EL (cell line): ENCODE data around the gene CCDC88B.
"Not testable (repeated sequence)": the region's sequence is repeated elsewhere in the genome, so short reads cannot be mapped to it uniquely, and the experiment has no call there.

ENCODE experiments used
- DNase-seq: peaks from one replicate; pipeline ENCODE4 v3.0.0-alpha.2; 2016

Gene CCDC88B

DNA sequence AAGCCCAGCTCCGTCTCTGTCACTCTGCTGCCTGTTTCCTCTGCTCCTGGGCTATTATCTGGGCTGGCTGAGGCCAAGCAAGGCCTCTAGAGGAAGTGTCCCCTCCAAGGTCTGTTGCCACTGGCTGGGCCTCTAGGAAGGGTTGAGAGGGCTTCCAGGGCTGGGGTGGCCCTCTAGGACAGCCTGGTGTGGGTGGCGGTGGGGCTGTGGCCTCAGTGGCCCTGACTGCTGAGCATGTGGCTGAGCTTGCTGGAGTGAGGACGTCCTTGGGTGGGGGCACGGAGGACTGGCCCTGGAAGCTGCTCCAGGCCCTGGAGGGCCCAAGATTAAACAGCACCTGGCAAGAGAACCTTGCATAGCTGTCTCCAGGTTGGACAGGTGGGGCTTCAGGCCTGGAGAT, 16.0 kb upstream of the CCDC88B start:
- DNase-seq, result not testable (repeated sequence)

DNA sequence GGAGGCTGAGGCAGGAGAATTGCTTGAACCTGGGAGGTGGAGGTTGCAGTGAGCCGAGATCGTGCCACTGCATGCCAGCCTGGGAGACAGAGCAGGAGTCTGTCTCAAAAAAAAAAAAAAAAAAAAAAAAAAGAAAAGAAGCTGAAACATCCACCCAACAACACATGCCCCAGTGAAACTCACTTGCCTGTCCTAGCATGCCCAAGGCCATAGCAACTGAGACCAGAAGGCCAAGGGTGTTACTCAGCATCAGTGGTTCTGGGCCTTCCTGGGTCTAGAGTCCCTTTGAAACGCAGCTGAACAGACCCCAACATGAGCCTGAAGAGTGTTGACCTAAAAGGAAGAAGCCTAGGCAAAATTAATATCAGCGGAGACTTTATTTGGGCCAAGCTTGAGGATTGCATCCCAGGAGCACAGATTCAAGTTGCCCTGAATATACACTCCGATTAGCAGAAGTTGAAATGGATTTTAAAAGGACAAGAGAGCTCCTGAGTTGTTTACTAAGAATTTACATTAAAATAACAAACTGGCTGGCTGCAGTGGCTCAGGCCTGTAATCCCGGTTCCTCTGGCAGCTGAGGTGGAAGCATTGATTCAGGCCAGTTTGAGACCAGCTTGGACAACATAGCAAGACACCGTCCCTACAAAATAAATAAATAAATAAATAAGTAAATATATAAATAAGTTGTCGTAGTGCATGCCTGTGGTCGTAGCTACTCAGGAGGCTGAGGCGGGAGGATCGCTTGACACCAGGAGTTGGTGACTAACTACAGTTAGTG, 15.1 kb upstream of the CCDC88B start:
- DNase-seq, result no peak

DNA sequence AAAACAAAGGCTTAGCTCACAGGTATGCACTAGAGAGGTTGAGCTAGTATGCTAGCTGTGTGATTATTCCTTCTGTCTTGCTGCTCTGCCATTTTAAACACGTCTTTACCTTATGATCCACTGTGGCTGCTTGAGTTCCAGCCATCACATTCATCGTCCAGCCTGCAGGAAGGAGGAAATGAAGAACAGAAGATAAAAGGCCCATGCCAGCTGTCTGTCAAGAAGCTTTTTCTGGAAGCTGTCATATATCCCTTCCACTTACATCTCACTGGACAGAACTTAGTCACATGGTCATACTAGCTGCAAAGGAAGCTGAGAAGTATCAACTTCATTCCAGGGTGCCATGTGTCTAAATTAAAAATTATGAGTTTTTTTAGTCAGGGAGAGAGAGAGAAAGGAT, 12.6 kb upstream of the CCDC88B start:
- DNase-seq, result no peak

DNA sequence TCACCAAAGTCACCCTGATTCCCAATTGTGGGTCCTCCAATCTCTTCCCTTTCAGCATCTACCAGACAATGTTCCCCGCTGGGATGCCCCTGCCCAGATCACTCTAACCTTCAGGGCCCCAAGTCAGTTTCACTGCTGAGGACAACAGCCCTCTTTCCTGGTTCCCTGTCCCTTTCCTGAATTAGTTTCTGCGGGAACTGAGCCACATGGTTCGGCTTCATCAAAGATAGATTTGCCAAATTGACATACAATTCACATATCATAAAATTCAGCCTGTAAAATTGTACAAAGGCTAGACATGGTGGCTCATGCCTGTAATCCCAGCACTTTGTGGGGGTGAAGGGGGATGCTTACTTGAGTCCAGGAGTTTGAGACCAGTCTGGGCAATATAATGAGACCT, 12.0 kb upstream of the CCDC88B start:
- no peak for DNase-seq

DNA sequence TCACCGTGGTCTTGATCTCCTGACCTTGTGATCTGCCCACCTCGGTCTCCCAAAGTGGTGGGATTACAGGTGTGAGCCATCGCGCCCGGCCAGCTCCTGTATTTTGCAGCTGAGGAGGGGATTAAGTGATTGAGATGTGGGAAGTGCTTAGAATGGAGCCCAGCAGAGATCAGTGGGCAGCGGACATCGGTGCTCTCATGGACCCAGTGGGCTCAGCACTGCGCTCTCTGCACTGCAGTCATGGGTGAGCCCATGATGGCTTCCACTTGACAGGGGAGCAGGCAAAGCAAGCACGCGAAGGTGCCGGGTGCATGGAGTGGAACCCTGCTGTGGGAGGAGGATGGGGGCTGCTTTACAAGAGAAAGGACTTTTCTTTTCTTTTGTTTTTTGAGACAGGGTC, 9.1 kb upstream of the CCDC88B start:
- no peak for DNase-seq

DNA sequence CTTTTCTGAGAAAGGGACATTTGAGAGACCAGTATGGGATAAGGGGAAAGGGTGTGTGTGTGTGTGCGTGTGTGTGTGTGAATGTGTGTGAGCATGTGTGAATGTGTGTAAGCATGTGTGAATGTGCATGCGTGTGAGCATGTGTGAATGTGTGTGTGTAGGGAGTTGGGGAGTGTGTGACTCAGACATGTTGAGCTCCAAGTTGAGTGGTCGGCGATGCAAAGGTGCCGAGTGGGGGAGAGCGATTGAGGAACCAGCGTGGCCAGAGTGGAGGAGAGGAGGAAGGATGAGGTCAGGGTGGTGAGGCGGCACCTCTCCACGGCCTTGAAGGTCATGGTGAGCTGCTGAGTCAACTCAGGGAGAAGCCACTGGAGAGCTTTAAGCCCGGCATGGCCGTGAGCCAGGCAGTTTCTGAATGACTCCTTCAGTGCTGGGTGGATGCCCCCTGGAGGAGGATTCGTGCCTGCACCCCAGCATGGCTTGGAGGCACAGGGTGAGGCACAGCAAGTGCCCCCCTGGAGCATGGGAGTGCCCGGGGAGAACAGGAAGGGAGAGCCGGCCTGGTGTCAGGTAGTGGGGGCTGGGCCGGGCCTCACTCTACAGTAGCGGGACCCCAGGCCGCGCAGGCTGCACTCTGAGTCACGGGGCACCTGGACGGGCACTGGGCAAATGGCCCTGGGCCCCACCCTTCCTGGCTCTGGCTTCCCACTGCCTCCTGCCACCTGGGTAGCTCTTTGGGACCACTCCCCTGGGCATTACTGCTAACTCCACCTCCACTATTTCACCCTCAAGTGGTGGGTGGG, 8.2 kb upstream of the CCDC88B start:
- peak; percentile 93 for DNase-seq

DNA sequence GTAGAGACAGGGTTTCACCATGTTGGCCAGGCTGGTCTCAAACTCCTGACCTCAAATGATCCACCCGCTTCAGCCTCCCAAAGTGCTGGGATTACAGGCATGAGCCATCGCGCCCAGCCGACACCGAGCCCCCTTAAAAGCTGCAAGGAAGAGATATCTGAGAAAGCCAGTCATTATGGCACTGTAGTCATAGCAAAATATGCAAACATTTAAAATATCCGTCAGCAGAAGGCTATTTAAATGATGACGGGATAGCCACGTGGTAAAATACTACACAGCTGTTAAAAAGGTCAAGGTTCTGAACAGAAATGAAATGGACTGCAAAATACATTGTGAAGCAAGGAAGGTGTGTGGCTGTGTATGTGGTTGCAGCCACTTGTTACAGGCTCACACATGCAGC, 6.4 kb upstream of the CCDC88B start:
- no peak for DNase-seq

DNA sequence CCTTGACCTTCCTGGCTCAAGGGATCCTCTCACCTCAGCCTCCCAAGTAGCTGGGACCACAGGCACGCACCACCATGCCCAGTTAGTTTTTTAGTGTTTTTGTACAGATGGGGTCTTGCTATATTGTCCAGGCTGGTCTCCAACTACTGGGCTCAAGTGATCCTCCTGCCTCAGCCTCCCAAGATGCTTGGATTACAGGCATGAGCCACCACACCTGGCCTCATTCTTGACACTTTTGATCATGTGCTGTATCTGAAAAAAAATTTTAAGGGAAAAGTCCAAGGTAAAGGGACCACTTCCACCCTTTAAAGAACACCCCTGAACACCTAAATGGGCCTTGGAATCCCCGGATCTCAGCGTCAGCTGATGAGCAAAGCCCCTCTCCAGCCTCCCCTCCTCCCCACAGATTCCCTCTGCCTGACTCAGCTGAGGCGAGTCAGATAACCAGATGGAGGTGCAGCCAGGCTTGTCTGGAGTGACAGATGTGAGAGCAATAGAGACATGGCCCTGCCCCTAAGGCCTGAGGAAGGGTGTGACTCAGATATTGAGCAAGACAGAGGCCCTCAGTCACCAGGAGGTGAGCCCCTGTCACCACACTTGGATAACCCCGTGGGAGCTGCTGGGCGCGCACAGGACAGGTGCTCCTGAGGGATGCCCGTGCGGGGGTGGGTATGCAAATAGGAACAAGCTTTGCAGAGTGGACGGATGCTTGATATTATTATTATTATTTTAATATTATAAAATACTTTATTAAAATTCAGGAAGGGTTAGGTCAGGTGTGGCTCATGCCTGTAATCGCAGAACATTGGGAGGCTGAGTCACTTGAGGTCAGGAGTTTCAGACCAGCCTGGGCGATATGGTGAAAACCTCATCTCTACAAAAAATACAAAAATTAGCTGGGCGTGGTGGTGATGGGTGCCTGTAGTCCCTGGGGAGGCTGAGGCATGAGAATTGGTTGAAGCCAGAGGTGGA, 5.0 kb upstream of the CCDC88B start:
- DNase-seq, result peak; percentile 98

DNA sequence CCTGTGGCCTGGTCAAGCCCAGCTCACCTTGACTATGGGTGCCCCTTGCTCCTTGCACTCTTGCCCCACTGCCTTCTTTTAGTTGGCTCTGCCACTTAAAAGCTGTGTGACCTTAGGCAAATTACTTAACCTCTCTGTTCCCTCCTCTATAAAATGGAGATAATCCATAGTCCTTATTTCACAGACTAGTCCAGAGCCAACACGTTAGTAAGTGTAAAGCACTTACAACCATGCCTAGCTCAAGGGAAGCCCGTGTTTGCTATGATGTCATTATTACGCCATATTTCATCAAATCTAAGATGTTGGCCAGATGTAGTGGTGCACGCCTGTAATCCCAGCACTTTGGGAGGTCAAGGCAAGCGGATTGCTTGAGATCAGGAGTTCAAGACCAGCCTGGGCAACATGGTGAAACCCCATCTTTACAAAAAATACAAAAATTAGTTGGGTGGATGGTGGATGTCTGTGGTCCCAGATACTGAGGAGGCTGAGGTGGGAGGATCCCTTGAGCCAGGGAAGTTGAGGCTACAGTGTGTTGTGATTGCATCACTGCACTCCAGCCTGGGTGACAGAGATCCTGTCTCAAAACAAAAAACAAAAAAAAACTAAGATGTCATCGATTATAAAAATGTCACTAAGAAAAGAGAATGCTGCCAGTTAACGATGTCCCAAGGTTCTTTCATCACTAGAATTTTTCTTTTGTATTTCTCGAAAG, 2.3 kb upstream of the CCDC88B start:
- DNase-seq, result no peak

DNA sequence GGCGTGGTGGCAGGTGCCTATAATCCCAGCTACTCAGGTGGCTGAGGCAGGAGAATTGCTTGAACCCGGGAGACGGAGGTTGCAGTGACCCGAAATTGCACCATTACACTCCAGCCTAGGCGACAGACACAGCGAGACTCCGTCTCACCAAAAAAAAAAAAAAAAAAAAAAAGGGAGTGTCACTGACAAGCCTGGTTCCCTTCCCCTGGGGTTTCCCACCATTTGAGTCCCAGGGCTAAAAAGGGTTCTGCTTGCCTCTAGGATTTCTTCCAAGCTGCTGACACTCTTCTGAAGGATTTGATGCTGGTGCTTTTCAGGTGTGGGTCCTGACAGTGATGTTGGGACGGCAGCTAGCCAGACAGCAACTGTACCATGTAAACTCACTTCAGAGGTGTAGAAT, 1.3 kb upstream of the CCDC88B start:
- DNase-seq, result no peak

DNA sequence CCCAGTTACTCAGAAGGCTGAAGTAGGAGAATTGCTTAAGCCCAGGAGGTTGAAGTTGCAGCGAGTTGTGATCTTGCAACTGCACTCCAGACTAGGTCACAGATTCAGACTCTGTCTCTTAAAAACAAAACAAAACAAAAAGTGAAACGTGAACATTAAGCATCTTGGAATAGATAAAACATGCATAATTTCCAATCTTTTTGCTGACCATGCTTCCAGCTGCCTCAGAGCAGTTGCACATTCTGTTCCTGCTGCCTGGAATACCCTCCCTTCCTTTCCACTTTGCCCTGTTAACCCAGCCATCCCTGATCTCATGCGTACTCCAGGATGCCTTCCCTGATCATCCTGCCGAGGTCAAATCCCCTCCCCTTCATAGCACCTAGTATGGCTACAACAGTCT, 718 bp upstream of the CCDC88B start:
- DNase-seq, result no peak

DNA sequence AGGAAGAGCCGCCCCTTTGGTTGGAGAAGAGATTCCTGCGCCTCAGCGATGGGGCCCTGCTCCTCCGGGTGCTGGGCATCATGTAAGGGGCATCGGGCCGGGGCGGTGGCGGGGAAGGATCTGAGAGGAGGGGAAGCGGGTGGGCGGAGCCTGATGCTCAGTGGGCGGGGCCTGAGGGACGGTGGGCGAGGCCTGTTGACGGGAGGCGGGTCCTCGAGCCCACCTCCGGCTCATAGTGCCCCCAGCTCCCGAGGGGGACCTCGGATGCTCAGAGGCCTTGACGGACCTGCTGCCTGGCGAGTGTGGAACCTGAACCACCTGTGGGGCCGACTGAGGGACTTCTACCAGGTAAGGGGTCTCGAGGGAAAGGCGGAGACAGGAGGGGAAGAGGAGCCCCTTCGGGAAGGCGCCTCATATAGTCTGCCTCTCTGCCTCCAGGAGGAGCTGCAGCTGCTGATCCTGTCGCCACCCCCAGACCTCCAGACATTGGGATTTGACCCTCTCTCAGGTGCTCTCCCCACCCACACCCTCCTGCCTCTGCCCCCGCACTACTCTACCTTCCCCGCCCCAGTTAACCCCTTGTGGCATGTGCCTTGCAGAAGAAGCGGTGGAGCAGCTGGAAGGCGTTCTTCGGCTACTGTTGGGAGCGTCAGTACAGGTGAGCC, 799 bp downstream of the CCDC88B start:
- no peak for DNase-seq

DNA sequence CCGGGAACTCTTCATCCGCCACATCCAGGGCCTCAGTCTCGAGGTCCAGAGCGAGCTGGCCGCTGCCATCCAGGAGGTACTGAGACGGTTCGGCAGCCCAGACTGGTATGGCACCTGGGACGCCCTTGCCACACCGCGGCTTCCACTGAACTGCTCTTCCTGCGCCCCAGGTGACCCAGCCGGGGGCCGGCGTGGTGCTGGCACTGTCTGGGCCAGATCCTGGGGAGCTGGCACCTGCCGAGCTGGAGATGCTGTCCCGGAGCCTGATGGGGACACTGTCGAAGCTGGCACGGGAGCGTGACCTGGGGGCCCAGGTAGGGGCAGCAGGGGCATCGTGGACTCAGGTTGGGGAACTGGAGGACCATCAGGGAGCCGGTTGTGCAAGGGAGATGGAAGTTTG, 1.4 kb downstream of the CCDC88B start:
- no peak for DNase-seq

DNA sequence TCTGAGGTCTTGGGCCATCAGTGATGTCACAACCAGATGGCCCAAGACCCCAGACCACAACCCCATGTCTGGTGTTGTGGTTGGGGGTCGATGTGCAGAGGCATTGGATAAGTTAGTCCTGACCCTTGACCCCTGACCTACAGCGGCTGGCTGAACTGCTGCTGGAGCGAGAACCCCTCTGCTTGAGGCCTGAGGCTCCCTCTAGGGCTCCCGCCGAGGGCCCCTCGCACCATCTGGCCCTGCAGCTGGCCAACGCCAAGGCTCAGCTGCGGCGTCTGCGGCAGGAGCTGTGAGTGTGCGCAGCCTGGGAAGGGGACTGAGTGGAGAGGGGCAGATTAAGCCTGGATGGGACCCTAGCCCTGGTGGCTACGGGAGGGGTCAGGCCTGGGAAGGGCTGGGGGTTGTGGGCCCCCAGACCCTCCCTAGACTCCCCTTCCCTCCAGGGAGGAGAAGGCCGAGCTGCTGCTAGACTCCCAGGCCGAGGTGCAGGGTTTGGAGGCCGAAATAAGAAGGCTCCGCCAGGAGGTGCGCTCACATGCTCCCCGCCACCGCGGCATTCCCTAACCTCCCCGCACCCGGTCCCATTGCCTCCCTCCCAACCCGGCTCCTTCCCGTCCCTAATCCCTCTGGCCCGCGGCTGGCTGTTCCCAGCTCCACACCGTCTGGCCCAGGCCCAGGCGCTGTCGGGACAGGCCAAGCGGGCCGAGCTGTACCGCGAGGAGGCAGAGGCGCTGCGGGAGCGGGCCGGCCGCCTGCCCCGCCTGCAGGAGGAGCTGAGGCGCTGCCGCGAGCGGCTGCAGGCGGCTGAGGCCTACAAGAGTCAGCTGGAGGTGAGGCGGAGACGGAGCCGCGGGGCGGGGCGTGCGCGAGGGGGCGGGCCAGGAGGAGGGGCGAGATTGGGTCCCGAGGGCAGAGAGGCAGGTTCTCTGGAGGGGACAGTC, 2.1 kb downstream of the CCDC88B start:
- peak; percentile 90 for DNase-seq

DNA sequence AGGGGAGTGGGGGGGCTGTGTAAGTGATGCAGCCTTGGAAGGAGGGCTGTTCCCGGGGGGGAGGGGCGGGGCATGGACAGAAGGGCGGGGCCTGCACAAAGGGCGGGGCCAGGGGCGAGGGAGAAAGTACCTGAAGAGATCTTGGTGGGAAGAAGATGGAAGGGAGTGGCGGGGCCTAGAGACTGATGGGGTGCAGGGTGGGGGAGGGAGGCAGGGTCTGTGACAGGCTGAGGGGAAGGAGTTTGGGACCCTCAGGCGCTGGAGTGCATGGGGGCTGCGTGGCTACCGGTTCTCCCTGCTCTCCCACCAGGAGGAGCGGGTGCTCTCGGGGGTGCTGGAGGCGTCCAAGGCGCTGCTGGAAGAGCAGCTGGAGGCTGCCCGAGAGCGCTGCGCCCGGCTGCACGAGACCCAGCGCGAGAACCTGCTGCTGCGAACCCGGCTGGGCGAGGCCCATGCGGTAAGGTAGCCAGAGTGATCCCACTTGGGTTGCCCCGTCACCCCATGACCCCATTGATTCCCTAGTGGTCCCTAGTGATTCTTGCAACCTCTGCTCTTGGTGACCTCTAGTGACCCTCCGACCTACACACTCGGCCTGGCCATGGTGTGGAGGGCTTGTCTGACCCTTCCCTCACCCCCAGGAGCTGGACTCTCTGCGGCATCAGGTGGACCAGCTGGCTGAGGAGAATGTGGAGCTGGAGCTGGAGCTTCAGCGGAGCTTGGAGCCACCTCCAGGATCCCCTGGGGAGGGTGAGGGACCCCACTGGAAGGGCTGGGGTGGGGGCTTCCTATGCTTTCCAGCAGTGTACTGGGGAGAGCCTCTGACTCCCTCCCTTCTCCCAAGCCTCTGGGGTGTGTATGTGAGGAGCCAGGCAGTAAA, 3.1 kb downstream of the CCDC88B start:
- no peak for DNase-seq

DNA sequence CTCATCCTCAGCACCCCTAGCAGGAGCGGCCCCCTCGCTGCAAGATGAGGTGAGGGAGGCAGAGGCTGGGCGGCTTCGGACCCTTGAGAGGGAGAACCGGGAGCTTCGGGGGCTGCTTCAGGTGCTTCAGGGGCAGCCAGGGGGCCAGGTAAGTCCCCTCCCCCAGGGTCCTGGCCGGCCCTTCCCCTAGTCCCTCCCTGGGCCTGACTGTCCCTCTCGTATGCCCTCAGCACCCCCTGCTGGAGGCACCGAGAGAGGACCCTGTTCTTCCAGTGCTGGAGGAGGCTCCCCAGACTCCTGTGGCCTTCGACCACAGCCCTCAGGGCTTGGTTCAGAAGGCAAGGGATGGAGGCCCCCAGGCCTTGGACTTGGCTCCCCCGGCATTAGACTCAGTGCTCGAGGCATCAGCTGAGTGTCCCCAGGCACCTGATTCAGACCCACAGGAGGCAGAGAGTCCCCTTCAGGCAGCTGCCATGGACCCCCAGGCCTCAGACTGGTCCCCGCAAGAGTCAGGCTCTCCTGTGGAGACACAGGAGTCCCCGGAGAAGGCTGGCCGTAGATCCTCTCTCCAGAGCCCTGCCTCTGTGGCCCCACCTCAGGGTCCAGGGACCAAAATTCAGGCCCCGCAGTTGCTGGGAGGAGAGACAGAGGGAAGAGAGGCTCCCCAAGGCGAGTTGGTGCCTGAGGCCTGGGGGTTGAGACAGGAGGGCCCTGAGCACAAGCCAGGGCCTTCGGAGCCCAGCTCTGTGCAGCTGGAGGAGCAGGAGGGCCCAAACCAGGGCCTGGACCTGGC, 4.0 kb downstream of the CCDC88B start:
- no peak for DNase-seq

DNA sequence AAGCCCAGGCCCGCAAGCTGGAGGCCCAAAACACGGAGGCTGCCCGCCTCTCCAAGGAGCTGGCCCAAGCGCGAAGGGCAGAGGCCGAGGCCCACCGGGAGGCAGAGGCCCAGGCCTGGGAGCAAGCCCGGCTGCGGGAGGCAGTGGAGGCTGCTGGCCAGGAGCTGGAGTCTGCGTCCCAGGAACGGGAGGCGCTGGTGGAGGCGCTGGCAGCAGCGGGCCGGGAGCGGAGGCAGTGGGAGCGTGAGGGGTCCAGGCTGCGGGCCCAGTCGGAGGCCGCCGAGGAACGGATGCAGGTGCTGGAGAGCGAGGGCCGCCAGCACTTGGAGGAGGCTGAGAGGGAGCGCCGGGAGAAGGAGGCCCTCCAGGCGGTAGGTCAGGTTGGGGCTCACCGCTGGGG, 4.8 kb downstream of the CCDC88B start:
- DNase-seq, result no peak

DNA sequence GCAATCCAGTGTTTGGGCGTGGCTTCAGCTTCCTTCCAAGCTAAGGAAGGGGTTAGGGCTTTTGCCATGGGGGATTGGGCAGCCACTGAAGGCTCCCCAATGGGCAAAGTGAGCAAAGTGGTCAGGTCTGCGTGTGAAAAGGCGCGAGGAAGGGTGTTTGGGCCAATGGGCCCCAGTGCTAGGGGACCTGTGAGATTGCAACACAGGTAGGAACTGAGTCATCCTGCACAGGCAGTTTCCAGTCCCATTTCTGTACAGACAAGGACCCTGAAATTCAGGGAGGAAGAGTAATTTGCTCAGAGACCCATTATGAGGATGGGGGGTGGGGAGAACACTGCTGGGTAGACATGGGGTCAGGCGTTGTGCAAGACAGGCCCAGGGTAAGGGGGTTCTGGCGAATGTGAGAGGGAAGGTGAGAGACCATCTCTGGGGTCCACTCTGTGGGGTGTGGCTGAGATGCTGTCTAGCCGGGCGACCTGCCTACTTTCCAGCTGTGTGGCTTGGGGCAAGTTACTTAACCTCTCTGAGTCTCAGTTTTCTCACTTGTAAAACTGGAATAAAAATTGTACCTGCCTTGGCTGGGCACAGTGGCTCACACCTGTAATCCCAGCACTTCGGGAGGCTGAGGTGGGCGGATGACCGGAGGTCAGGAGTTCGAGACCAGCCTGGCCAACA, 7.3 kb downstream of the CCDC88B start:
- DNase-seq, result no peak
